NCI-H1930 (cell line): ENCODE measurements around the gene CDC42EP4.
A peak's percentile ranks its signal among the peaks of the same experiment; 100 is the strongest.

Source experiments
- DNase-seq, 2 experiments: peaks; one replicate each; lab custom pipeline; 2025; lab: John Stamatoyannopoulos, UW

CDC42EP4 gene

GRCh38 chr17:73311781-73312641, at the start of gene CDC42EP4:
CDC42EP4 (minus strand) TSS chr17:73312001; CDS start chr17:73286500, 25,501 bp downstream.
- DNase-seq: peak; percentile 63 to 83

- DNase-seq: no peak
Measured at GRCh38 chr17:73360961-73361761, 49.4 kb upstream of the CDC42EP4 start.

GRCh38 chr17:73359987-73360410, 48.2 kb upstream of the CDC42EP4 start:
- DNase-seq: no peak

- no peak for DNase-seq
Measured at GRCh38 chr17:73359352-73359751, 47.6 kb upstream of the CDC42EP4 start.

GRCh38 chr17:73358668-73359067, 46.9 kb upstream of the CDC42EP4 start:
- DNase-seq: no peak

- DNase-seq: no peak
Measured at GRCh38 chr17:73357981-73358380, 46.2 kb upstream of the CDC42EP4 start.

GRCh38 chr17:73357318-73357717, 45.5 kb upstream of the CDC42EP4 start:
- no peak for DNase-seq

- no peak for DNase-seq
Measured at GRCh38 chr17:73356561-73357170, 44.9 kb upstream of the CDC42EP4 start.

- DNase-seq: no peak
Measured at GRCh38 chr17:73354423-73355284, 42.9 kb upstream of the CDC42EP4 start.

- no peak for DNase-seq
Measured at GRCh38 chr17:73352261-73352660, 40.5 kb upstream of the CDC42EP4 start.

- DNase-seq: no peak
Measured at GRCh38 chr17:73351764-73352163, 40.0 kb upstream of the CDC42EP4 start.

GRCh38 chr17:73350864-73351263, 39.1 kb upstream of the CDC42EP4 start:
- DNase-seq: no peak

- DNase-seq: no peak
Measured at GRCh38 chr17:73349647-73350046, 37.8 kb upstream of the CDC42EP4 start.

- no peak for DNase-seq
Measured at GRCh38 chr17:73349138-73349537, 37.3 kb upstream of the CDC42EP4 start.

- no peak for DNase-seq
Measured at GRCh38 chr17:73348829-73349095, 37.0 kb upstream of the CDC42EP4 start.

- DNase-seq: no peak
Measured at GRCh38 chr17:73348018-73348828, 36.4 kb upstream of the CDC42EP4 start.

GRCh38 chr17:73347351-73347750, 35.5 kb upstream of the CDC42EP4 start:
- no peak for DNase-seq

GRCh38 chr17:73346501-73347162, 34.8 kb upstream of the CDC42EP4 start:
- no peak for DNase-seq

- DNase-seq: no peak
Measured at GRCh38 chr17:73343739-73344454, 32.1 kb upstream of the CDC42EP4 start.

- no peak for DNase-seq
Measured at GRCh38 chr17:73343168-73343634, 31.4 kb upstream of the CDC42EP4 start.
